IPS-20b (cell line): ENCODE results near the gene ZNF205.

ENCODE experiments used
- H3K27ac ChIP-seq: one replicate; pipeline ENCODE4 v1.5.1; 2013; ENCODE audit warnings: low read length
- H3K27me3 ChIP-seq: 2 replicates; pipeline ENCODE4 v1.6.1; 2013; ENCODE audit warnings: mild to moderate bottlenecking, low read length, inconsistent platforms; ENCODE audit not compliant: insufficient read depth
- H3K36me3 ChIP-seq: 2 replicates; pipeline ENCODE4 v1.6.1; 2013; ENCODE audit warnings: low read depth, mild to moderate bottlenecking, inconsistent platforms, low read length, moderate library complexity; ENCODE audit not compliant: insufficient read depth
- H3K4me1 ChIP-seq: 2 replicates; pipeline ENCODE4 v1.6.1; 2013; ENCODE audit warnings: mild to moderate bottlenecking, control low read depth, inconsistent platforms, low read length, moderate library complexity; ENCODE audit not compliant: insufficient read depth
- H3K4me3 ChIP-seq: 2 replicates; pipeline ENCODE4 v1.5.1; 2013; ENCODE audit warnings: mild to moderate bottlenecking, low read length, inconsistent platforms
- H3K9ac ChIP-seq: 2 replicates; pipeline ENCODE4 v1.6.1; 2013; ENCODE audit warnings: low read depth, mild to moderate bottlenecking, inconsistent platforms, low read length, moderate library complexity
- H3K9me3 ChIP-seq: 2 replicates; pipeline ENCODE4 v1.6.1; 2013; ENCODE audit warnings: mild to moderate bottlenecking, low read depth, low read length, inconsistent platforms; ENCODE audit not compliant: insufficient read depth

ZNF205 gene

DNA sequence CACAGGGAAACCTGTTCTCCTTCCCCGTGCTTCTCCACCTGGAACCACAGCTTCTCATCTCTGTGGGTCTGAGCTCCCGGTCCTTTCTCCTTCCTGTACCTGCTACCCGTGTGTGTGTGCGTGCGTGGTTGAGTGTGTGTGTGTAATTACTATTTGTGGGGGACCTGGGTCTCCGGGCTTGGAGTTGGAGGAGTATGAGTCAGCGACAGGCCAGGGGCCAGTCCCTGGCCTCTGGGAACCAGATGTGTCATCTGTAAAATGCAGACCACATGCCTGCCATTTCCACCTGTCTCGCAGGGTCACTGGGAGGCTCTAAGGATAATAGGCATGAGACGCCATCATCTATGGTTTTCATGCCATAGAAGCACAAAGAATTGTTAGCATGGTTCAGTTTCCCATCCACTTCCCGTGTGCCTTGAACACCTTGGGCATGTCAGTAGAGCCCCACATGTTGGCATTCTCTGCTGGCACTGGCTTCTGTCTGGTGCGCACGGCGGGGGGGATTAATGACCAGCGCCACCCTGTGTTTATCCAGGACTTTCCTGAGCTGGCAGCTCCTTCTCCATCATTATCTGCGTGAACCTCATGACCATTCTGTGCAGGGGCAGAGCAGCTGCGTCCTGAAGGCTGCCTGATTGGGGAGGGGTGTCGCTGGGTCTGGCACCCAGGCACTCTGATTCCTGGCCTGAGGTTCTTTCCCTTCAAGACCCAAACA, 1.5 kb downstream of the ZNF205 start:
- H3K27ac ChIP-seq, result no peak overlapping the region
- peak overlapping the region; percentile 89; the same call in 1 of the 2 replicates for H3K9ac ChIP-seq
- H3K27me3 ChIP-seq, result no peaks in the 10 kb centered on the region
- H3K4me3 ChIP-seq, result peak overlapping the region; percentile 96
- H3K9me3 ChIP-seq, result no peaks in the 10 kb centered on the region
- H3K36me3 ChIP-seq, result peaks cover 38% of the 10 kb centered on the region
- H3K4me1 ChIP-seq, result peaks cover 5% of the 10 kb centered on the region

DNA sequence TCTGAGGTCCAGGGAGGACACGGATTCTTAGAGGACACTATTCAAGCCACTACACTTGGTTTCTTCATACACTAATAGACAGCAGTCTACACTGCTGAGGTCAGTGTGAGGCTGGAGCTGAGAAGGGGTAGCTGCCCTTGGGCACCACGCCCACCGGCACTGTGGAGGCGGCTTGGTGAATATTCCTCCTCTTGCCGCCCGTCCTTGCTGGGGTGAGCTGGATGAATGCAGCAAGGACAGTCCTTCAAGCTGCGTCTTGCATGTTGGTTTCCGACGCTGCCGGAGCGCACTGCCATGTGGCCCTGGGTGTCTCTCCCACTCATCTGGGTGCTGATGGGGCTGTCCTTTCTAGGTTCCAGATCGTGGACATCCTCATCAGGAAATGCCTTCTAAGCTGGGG, 2.6 kb downstream of the ZNF205 start:
- no peak overlapping the region for H3K9ac ChIP-seq
- no peaks in the 10 kb centered on the region for H3K27me3 ChIP-seq
- H3K36me3 ChIP-seq, result peaks cover 45% of the 10 kb centered on the region
- H3K4me1 ChIP-seq, result peaks cover 5% of the 10 kb centered on the region
- H3K4me3 ChIP-seq, result no peak overlapping the region
- H3K27ac ChIP-seq, result no peak overlapping the region
- H3K9me3 ChIP-seq, result no peaks in the 10 kb centered on the region

DNA sequence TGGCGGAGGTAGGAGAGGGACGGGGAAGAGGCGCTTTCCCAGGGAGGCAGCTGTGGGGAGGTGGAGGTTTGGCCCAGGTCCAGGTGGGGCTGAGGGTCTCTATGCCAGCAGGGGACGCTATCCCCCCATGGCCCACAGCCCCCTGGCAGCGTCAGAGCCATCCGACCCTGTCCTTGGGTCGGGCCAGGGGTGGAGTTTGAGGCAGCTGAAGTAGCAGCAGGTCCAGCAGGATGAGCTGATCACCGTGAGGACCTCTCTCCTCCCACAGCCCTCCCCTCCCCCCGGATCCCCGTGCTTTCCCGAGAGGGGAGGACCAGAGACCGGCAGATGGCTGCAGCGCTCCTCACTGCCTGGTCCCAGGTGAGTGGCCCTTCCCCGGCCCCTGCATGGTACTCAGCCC, 3.2 kb downstream of the ZNF205 start:
- Histone ChIP-seq H3K9me3 (no peaks in the 10 kb centered on the region), H3K27me3 (no peaks in the 10 kb centered on the region), H3K27ac (no peak overlapping the region), H3K36me3 (peaks cover 46% of the 10 kb centered on the region), H3K4me3 (no peak overlapping the region), H3K9ac (no peak overlapping the region), H3K4me1 (peaks cover 5% of the 10 kb centered on the region)

DNA sequence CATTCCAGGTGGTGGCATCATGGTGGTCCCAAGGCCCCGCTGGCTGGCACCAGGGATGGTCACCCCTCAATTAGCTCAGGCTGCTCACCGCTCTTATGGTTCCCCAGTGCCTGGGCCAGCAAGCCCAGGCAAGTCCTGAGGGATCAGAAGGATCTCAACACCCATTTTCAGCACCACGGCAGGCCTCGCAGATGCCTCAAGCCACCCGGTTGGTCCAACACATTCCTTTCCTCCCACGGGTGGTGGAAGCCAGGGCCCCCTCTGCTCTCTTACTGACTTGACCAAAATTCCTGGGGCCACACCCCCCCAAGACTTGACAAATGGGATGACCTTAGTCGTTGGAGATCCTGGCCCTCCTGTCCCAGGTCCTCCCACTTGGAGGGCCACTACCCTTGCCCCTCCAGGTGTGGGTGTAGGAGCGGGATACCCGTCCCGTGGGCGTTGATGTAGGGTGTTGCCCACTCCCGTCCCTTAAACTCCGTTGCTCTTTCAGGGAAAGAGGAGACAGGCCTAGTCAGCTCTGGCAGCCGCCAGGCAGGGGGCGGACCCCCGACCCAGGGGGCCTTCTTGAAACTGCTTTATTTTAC, 5.9 kb downstream of the ZNF205 start:
- Histone ChIP-seq H3K9me3 (no peaks in the 10 kb centered on the region), H3K4me3 (no peak overlapping the region), H3K27ac (no peak overlapping the region)

DNA sequence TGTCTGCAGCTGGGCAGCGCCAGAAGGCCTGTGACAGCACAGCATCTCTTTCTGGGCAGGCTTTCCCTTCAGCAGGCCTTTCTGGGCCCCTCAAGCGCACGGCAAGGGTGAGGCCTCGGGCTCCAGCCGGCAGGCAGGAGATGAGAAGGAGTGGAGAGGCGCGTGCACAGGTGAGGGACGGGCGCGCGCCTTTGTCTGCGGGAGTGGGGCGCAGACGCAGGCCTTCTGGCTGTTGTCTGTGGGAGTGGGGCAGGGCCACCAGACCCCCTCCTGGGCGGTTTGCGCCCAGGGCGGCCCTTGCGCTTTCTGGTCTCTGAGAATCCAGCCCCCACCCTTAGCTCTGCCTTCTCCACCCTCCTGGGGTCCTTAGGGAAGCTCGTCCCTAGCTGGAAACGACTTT, 6.5 kb downstream of the ZNF205 start:
- peaks cover 46% of the 10 kb centered on the region for H3K36me3 ChIP-seq

More for the DNA sequence above, 5.9 kb downstream of the ZNF205 start:
- Histone ChIP-seq H3K4me1 (peaks cover 4% of the 10 kb centered on the region), H3K9ac (no peak overlapping the region), H3K36me3 (peaks cover 46% of the 10 kb centered on the region), H3K27me3 (no peaks in the 10 kb centered on the region)

DNA sequence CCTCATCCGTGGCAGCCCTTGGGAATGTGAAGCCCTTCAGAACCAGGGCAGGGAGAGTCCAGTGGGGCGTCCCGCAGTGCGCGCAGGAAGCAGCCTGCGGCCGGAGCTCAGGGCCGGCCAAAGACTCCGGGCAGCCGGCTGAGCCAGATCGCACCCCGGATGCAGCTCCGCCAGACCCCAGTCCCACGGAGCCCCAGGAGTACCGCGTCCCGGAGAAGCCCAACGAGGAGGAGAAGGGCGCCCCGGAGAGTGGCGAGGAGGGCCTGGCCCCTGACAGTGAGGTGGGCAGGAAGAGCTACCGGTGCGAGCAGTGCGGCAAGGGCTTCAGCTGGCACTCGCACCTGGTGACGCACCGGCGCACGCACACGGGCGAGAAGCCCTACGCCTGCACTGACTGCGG, 6.9 kb downstream of the ZNF205 start:
- H3K4me1 ChIP-seq, result no peaks in the 10 kb centered on the region
- H3K9ac ChIP-seq, result no peak overlapping the region
- peaks cover 46% of the 10 kb centered on the region for H3K36me3 ChIP-seq
- H3K9me3 ChIP-seq, result no peaks in the 10 kb centered on the region
- H3K27ac ChIP-seq, result no peak overlapping the region
- H3K4me3 ChIP-seq, result no peak overlapping the region
- H3K27me3 ChIP-seq, result no peaks in the 10 kb centered on the region

More for the DNA sequence above, 6.5 kb downstream of the ZNF205 start:
- no peaks in the 10 kb centered on the region for H3K27me3 ChIP-seq
- no peaks in the 10 kb centered on the region for H3K4me1 ChIP-seq
- H3K4me3 ChIP-seq, result no peak overlapping the region
- H3K27ac ChIP-seq, result no peak overlapping the region
- no peak overlapping the region for H3K9ac ChIP-seq
- no peaks in the 10 kb centered on the region for H3K9me3 ChIP-seq

DNA sequence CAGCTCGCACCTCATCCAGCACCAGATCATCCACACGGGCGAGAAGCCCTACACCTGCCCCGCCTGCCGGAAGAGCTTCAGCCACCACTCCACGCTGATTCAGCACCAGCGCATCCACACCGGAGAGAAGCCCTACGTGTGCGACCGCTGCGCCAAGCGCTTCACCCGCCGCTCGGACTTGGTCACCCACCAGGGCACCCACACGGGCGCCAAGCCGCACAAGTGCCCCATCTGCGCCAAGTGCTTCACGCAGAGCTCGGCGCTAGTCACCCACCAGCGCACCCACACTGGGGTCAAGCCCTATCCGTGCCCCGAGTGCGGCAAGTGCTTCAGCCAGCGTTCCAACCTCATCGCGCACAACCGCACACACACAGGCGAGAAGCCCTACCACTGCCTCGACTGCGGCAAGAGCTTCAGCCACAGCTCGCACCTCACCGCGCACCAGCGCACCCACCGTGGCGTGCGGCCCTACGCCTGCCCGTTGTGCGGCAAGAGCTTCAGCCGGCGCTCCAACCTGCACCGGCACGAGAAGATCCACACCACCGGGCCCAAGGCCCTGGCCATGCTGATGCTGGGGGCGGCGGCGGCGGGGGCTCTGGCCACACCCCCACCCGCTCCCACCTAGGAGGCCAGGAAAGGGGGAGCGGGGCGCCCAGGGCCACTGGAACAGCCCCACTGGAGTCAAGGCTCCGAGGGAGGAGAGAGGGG, 7.5 kb downstream of the ZNF205 start:
- no peak overlapping the region for H3K27ac ChIP-seq
- no peak overlapping the region for H3K4me3 ChIP-seq
- no peaks in the 10 kb centered on the region for H3K9me3 ChIP-seq
- peaks cover 42% of the 10 kb centered on the region for H3K36me3 ChIP-seq
- no peaks in the 10 kb centered on the region for H3K27me3 ChIP-seq
- H3K9ac ChIP-seq, result no peak overlapping the region
- no peaks in the 10 kb centered on the region for H3K4me1 ChIP-seq

DNA sequence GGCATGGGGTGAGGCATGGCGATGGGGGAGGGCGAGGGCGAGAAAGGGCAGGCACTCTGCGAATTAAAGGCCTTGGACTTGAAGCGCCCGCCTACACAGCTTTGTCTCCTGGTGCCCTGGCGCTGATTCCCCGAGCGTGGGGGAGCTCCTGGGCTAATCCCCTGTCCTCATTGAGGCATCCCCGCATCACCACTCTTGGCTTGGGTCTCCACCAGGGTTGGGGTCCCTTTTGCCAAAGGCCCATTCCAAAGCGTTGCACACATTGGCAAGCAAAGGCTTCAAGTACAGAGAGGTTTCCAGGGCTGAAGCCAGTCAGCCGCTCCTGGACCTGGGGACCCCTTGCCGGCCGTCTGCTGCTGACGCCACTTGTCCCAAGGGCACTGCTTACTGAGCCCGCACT, 8.0 kb downstream of the ZNF205 start:
- no peaks in the 10 kb centered on the region for H3K4me1 ChIP-seq
- peaks cover 37% of the 10 kb centered on the region for H3K36me3 ChIP-seq
- no peak overlapping the region for H3K4me3 ChIP-seq
- H3K9me3 ChIP-seq, result no peaks in the 10 kb centered on the region
- H3K27me3 ChIP-seq, result no peaks in the 10 kb centered on the region
- no peak overlapping the region for H3K9ac ChIP-seq
- H3K27ac ChIP-seq, result no peak overlapping the region

DNA sequence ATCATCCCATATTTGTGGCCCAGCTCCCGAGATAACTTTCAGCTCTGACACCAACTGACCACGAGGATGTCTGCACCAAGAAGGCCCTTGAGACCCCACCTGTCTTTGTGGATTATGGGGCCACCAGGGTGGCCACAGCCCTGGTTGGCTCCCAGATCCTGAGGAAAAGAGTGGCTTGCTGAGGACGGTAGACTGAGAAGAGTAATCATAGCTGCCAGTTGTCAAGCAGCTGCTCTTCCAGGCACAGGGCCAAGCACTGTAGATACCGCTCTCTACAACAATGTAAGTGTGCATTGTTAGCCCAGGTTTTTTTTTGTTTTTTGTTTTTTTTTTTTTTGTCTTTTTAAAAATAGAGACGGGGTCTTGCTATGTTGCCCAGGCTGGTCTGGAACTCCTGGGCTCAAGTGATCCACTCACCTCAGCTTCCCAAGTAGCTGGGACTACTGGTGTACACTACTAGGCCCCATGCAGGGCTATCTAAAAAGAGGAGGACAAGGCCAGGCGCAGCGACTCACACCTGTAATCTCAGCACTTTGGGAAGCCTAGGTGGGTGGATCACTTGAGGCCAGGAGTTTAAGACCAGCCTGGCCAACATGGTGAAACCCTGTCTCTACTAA, 9.6 kb downstream of the ZNF205 start:
- peaks cover 25% of the 10 kb centered on the region for H3K36me3 ChIP-seq
- no peak overlapping the region for H3K27ac ChIP-seq
- no peaks in the 10 kb centered on the region for H3K27me3 ChIP-seq
- H3K9me3 ChIP-seq, result no peaks in the 10 kb centered on the region
- H3K4me1 ChIP-seq, result peaks cover 2% of the 10 kb centered on the region; the same call in 1 of the 2 replicates
- H3K9ac ChIP-seq, result no peak overlapping the region
- no peak overlapping the region for H3K4me3 ChIP-seq

DNA sequence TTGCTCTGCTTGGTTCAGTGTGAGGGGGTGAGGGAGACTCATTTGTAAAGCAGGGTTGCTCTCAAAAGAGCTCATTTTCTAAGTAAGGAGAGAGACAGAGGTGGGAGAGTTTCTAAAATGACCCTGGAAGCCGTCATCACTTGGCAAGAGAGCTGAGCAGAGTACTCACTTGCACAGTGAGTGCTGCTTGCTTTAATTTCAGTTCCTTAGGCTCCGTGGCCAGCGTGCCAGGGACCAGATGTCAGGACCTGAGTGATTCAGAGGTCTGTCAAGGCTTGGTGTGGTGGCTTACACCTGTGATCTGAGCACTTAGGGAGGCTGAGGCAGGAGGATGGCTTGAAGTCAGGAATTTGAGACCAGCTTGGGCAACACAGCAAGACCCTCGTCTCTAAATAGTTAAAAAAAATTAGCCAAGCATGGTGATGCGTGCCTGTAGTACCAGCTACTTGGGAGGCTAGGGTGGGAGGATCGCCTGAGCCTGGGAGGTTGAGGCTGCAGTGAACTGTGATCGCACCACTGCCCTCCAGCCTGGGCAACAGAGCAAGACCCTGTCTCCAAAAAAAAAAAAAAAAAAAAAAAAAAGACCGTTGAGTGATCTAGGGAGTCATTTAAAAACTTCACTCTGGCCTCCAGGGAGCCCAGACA, 10.7 kb downstream of the ZNF205 start:
- H3K9ac ChIP-seq, result no peak overlapping the region
- no peak overlapping the region for H3K27ac ChIP-seq
- peaks cover 9% of the 10 kb centered on the region for H3K4me1 ChIP-seq
- no peaks in the 10 kb centered on the region for H3K9me3 ChIP-seq
- peaks cover 23% of the 10 kb centered on the region for H3K36me3 ChIP-seq
- H3K27me3 ChIP-seq, result no peaks in the 10 kb centered on the region
- no peak overlapping the region; the same call in 1 of the 2 replicates for H3K4me3 ChIP-seq
